ENCODE measurements around the gene BBLN. TPM values are rescaled to one million over a fixed set of nuclear protein-coding genes. Genes with fewer than 3 reads are reported as not detected.

BBLN gene
- total RNA-seq, 1 experiment from 2014 or later: 41.9 TPM

GRCh38 chr9:128144239-128145181 is 15.6 kb upstream of the BBLN start:
- Histone ChIP-seq H3K27ac (ENCODE audit: low read depth, low read length, poor library complexity, severe bottlenecking) (no peak overlapping the region), H3K9me3 (ENCODE audit: low read depth, low read length, poor library complexity, severe bottlenecking) (no peaks in the 10 kb centered on the region), H3K4me3 (ENCODE audit: low read depth, low read length, poor library complexity, severe bottlenecking) (no peak overlapping the region), H3K27me3 (replicated peaks; ENCODE audit: insufficient read depth, low read depth, low read length, poor library complexity) (no peaks in the 10 kb centered on the region), H3K36me3 (ENCODE audit: insufficient read depth, low read length, poor library complexity, severe bottlenecking) (no peaks in the 10 kb centered on the region), H3K4me1 (ENCODE audit: insufficient read depth, low read length, poor library complexity, severe bottlenecking) (no peaks in the 10 kb centered on the region)
- no peak for TF ChIP-seq EZH2 (IDR thresholded peaks at IDR 0.05; ENCODE audit: borderline replicate concordance, low read depth, low read length, poor library complexity, severe bottlenecking)
- no peak for TF ChIP-seq CTCF (conservative IDR thresholded peaks at IDR 0.05; ENCODE audit: low read depth, low read length)
- no TSS peak for BruUV-seq (replicated peaks)
- CTCF ChIA-PET: no interaction called here
- no peak for DNase-seq (ENCODE audit: low spot score)
- POLR2A ChIA-PET (ENCODE audit: low non-redundant PET): no interaction called here
- intact Hi-C loops (cut with micrococcal nuclease; ENCODE audit: unreplicated experiment): no loop called here

- H3K36me3 ChIP-seq (ENCODE audit: insufficient read depth, low read length, poor library complexity, severe bottlenecking): no peaks in the 10 kb centered on the region
- no TSS peak for BruUV-seq (replicated peaks)
- no peak overlapping the region for H3K27ac ChIP-seq (ENCODE audit: low read depth, low read length, poor library complexity, severe bottlenecking)
- H3K9me3 ChIP-seq (ENCODE audit: low read depth, low read length, poor library complexity, severe bottlenecking): no peaks in the 10 kb centered on the region
- H3K4me1 ChIP-seq (ENCODE audit: insufficient read depth, low read length, poor library complexity, severe bottlenecking): no peaks in the 10 kb centered on the region
- intact Hi-C loops (cut with micrococcal nuclease; ENCODE audit: unreplicated experiment): no loop called here
- H3K4me3 ChIP-seq (ENCODE audit: low read depth, low read length, poor library complexity, severe bottlenecking): no peak overlapping the region
- no peak for TF ChIP-seq CTCF (conservative IDR thresholded peaks at IDR 0.05; ENCODE audit: low read depth, low read length)
- no peak for TF ChIP-seq EZH2 (IDR thresholded peaks at IDR 0.05; ENCODE audit: borderline replicate concordance, low read depth, low read length, poor library complexity, severe bottlenecking)
- POLR2A ChIA-PET (ENCODE audit: low non-redundant PET): no interaction called here
- H3K27me3 ChIP-seq (replicated peaks; ENCODE audit: insufficient read depth, low read depth, low read length, poor library complexity): no peaks in the 10 kb centered on the region
- CTCF ChIA-PET: no interaction called here
- no peak for DNase-seq (ENCODE audit: low spot score)
Observed at GRCh38 chr9:128145536-128145935, 14.5 kb upstream of the BBLN start.

GRCh38 chr9:128145951-128146351 is 14.1 kb upstream of the BBLN start:
- ChIA-PET POLR2A (ENCODE audit: low non-redundant PET) (no interaction called here), CTCF (interaction anchor here (1.0 kb wide), 1 partner anchor 28 kb away, joined by 3 read pairs; no protein-coding TSS in a partner anchor)
- Histone ChIP-seq H3K27ac (ENCODE audit: low read depth, low read length, poor library complexity, severe bottlenecking) (no peak overlapping the region), H3K36me3 (ENCODE audit: insufficient read depth, low read length, poor library complexity, severe bottlenecking) (no peaks in the 10 kb centered on the region), H3K4me1 (ENCODE audit: insufficient read depth, low read length, poor library complexity, severe bottlenecking) (no peaks in the 10 kb centered on the region), H3K9me3 (ENCODE audit: low read depth, low read length, poor library complexity, severe bottlenecking) (no peaks in the 10 kb centered on the region), H3K4me3 (ENCODE audit: low read depth, low read length, poor library complexity, severe bottlenecking) (no peak overlapping the region), H3K27me3 (replicated peaks; ENCODE audit: insufficient read depth, low read depth, low read length, poor library complexity) (no peaks in the 10 kb centered on the region)
- TF ChIP-seq CTCF (conservative IDR thresholded peaks at IDR 0.05; ENCODE audit: low read depth, low read length): no peak
- TF ChIP-seq EZH2 (IDR thresholded peaks at IDR 0.05; ENCODE audit: borderline replicate concordance, low read depth, low read length, poor library complexity, severe bottlenecking): no peak
- no peak for DNase-seq (ENCODE audit: low spot score)
- intact Hi-C loops (cut with micrococcal nuclease; ENCODE audit: unreplicated experiment): no loop called here
- no TSS peak for BruUV-seq (replicated peaks)
